GDM1 (cell line): ENCODE data around the gene GLRX.

Source experiments
- DNase-seq: peaks from one replicate; lab custom pipeline; 2025; lab: John Stamatoyannopoulos, UW

Gene GLRX

GRCh38 chr5:95822542-95823181, at the start of gene GLRX:
Gene GLRX, minus strand, starts transcription at chr5:95822726. Its CDS starts 64 bp downstream, at chr5:95822662.
- peak; percentile 31 for DNase-seq

GRCh38 chr5:95871146-95871806, 48.8 kb upstream of the GLRX start:
- DNase-seq: no peak

GRCh38 chr5:95870105-95870672, 47.7 kb upstream of the GLRX start:
- DNase-seq: no peak

GRCh38 chr5:95869173-95869855, 46.8 kb upstream of the GLRX start:
- peak; percentile 43 for DNase-seq

- DNase-seq: no peak
Measured at GRCh38 chr5:95868136-95868535, 45.6 kb upstream of the GLRX start.

- no peak for DNase-seq
Measured at GRCh38 chr5:95866435-95867040, 44.0 kb upstream of the GLRX start.

- DNase-seq: no peak
Measured at GRCh38 chr5:95864944-95865504, 42.5 kb upstream of the GLRX start.

GRCh38 chr5:95864456-95864855, 41.9 kb upstream of the GLRX start:
- DNase-seq: no peak

GRCh38 chr5:95863383-95863757, 40.8 kb upstream of the GLRX start:
- DNase-seq: no peak

GRCh38 chr5:95862671-95863382, 40.3 kb upstream of the GLRX start:
- no peak for DNase-seq

- DNase-seq: no peak
Measured at GRCh38 chr5:95861864-95862561, 39.5 kb upstream of the GLRX start.

- DNase-seq: no peak
Measured at GRCh38 chr5:95861221-95861863, 38.8 kb upstream of the GLRX start.

GRCh38 chr5:95859661-95860060, 37.1 kb upstream of the GLRX start:
- DNase-seq: no peak

GRCh38 chr5:95858661-95859595, 36.4 kb upstream of the GLRX start:
- peak; percentile 72 for DNase-seq

- DNase-seq: no peak
Measured at GRCh38 chr5:95858023-95858461, 35.5 kb upstream of the GLRX start.

- DNase-seq: no peak
Measured at GRCh38 chr5:95857185-95857945, 34.8 kb upstream of the GLRX start.

- DNase-seq: no peak
Measured at GRCh38 chr5:95856501-95856981, 34.0 kb upstream of the GLRX start.

- no peak for DNase-seq
Measured at GRCh38 chr5:95853490-95853889, 31.0 kb upstream of the GLRX start.
